HepG2 (cell line): ENCODE results near the gene GLB1L. TPM values are rescaled to one million over a fixed set of nuclear protein-coding genes. Genes with fewer than 3 reads are reported as not detected.

ENCODE experiments used
- ATAC-seq: fragments of 200-7000 bp; cut with Tn5 transposase; 3 replicates; pipeline ENCODE4 v1.9.1; 2020; ENCODE audit warnings: mild to moderate bottlenecking, moderate library complexity
- BruUV-seq: library from RNA; stranded (reverse); fragments of 400-500 nt; replicated peaks from 2 replicates; lab custom pipeline; 2021; lab: Mats Ljungman, UMichigan
- CTCF ChIA-PET: fragments of 300-600 bp; formaldehyde crosslinking; extraction: SDS; loops from one replicate; lab custom pipeline; 2021; ENCODE audit warnings: low total read pairs, inconsistent platforms, low intra/inter-chr PET ratio; lab: Yijun Ruan, JAX
- POLR2A ChIA-PET: fragments of 350-600 bp; sonication (Branson Sonifier 250); formaldehyde crosslinking; loops from one replicate; lab custom pipeline; 2020; ENCODE audit warnings: antibody characterized with exemption, inconsistent platforms; lab: Yijun Ruan, JAX
- DNase-seq: peaks from one replicate; pipeline ENCODE4 v3.0.0-alpha.2; 2015; ENCODE audit warnings: low spot score
- FAIRE-seq: peaks from 3 replicates; lab custom pipeline; 2011; peaks lifted over from hg19 to GRCh38; lab: Jason Lieb, UNC
- H2AFZ ChIP-seq: one replicate; pipeline ENCODE4 v1.6.1; 2011; ENCODE audit warnings: low read length, inconsistent platforms
- H3K27ac ChIP-seq: fragments of 300-600 bp; 3 replicates; pipeline ENCODE4 v1.8.0; 2011; ENCODE audit warnings: mixed run types, mild to moderate bottlenecking, mixed read lengths, low read length, inconsistent platforms; ENCODE audit not compliant: insufficient read depth; ENCODE audit errors: extremely low read length
- H3K27me3 ChIP-seq, 2 experiments: fragments of 200-600 bp in 1 of 2; 2 replicates in 1 of 2; 3 replicates in 1 of 2; pipeline versions ENCODE4 v1.6.0 to v1.8.0; 2011; ENCODE audit warnings: low read length in 2 of 2, mild to moderate bottlenecking in 2 of 2, moderate library complexity in 2 of 2, inconsistent platforms in 1 of 2; ENCODE audit not compliant: insufficient read depth in 2 of 2, control insufficient read depth in 1 of 2
- H3K36me3 ChIP-seq, 2 experiments: fragments of 200-600 bp in 1 of 2; replicated peaks in 1 of 2; 2 replicates in 1 of 2; 3 replicates in 1 of 2; pipeline versions ENCODE4 v1.5.1 to v1.8.0; 2011; ENCODE audit warnings: low read length in 2 of 2, inconsistent platforms in 1 of 2; ENCODE audit not compliant: insufficient read depth in 2 of 2, control insufficient read depth in 1 of 2
- H3K4me1 ChIP-seq: 2 replicates; pipeline ENCODE4 v1.5.1; 2012; ENCODE audit warnings: low read length, inconsistent platforms; ENCODE audit not compliant: insufficient read depth
- H3K4me2 ChIP-seq: 2 replicates; pipeline ENCODE4 v1.6.0; 2011; ENCODE audit warnings: low read depth, low read length, inconsistent platforms
- H3K4me3 ChIP-seq, 3 experiments: fragments of 200-600 bp in 1 of 3; sonication (generic), shearing (Covaris generic) in 1 of 3; replicated peaks in 1 of 3; 2 replicates each; pipeline ENCODE4 v1.5.1; 2011 to 2016; ENCODE audit warnings: low read length in 3 of 3, inconsistent platforms in 2 of 3, low read depth in 2 of 3, mild to moderate bottlenecking in 2 of 3, control low read depth in 1 of 3, mixed read lengths in 1 of 3; ENCODE audit not compliant: insufficient read depth in 1 of 3
- H3K79me2 ChIP-seq: one replicate; pipeline ENCODE4 v1.6.1; 2011; ENCODE audit warnings: low read length, inconsistent platforms; ENCODE audit not compliant: insufficient read depth
- H3K9ac ChIP-seq: 2 replicates; pipeline ENCODE4 v1.6.0; 2011; ENCODE audit warnings: mild to moderate bottlenecking, low read depth, low read length, inconsistent platforms; ENCODE audit not compliant: insufficient read depth
- H3K9me3 ChIP-seq: 2 replicates; pipeline ENCODE4 v1.5.1; 2012; ENCODE audit warnings: mild to moderate bottlenecking, low read length
- H4K20me1 ChIP-seq: 2 replicates; pipeline ENCODE4 v1.6.0; 2011; ENCODE audit warnings: inconsistent platforms, mild to moderate bottlenecking, low read length, moderate library complexity; ENCODE audit not compliant: insufficient read depth
- BRD4 ChIP-seq: sonication (generic); formaldehyde crosslinking; IDR thresholded peaks from 2 replicates; pipeline ENCODE4 v1.4.0; 2020; ENCODE audit warnings: missing genetic modification reagents
- GZF1 ChIP-seq: sonication (generic); formaldehyde crosslinking; IDR thresholded peaks from 2 replicates; pipeline ENCODE4 v1.5.1; 2020; ENCODE audit warnings: mild to moderate bottlenecking, missing genetic modification reagents
- LCORL ChIP-seq, 2 experiments: fragments of 450-650 bp in 1 of 2; sonication (generic) in 1 of 2; formaldehyde crosslinking in 1 of 2; IDR thresholded peaks; 2 replicates each; pipeline versions ENCODE4 v1.5.0 to v1.6.1; 2017 to 2020; ENCODE audit warnings: antibody characterized with exemption in 1 of 2, missing genetic modification reagents in 1 of 2
- MNT ChIP-seq: fragments of 450-650 bp; IDR thresholded peaks from 2 replicates; pipeline ENCODE4 v1.6.1; 2016
- MXD1 ChIP-seq: sonication (generic); formaldehyde crosslinking; IDR thresholded peaks from 2 replicates; pipeline ENCODE4 v1.4.0; 2020; ENCODE audit warnings: mild to moderate bottlenecking, missing genetic modification reagents
- RARA ChIP-seq: IDR thresholded peaks from 2 replicates; pipeline ENCODE4 v1.6.1; 2016; ENCODE audit warnings: missing genetic modification reagents, missing compliant biosample characterization
- SNRNP70 ChIP-seq: fragments of 200-400 bp; formaldehyde crosslinking; IDR thresholded peaks from 2 replicates; pipeline ENCODE4 v1.6.1; 2017; ENCODE audit warnings: mild to moderate bottlenecking, low read depth, low read length, moderate library complexity
- TFAP4 ChIP-seq: sonication (generic); IDR thresholded peaks from 2 replicates; pipeline ENCODE4 v1.6.1; 2016; ENCODE audit warnings: low read depth, borderline replicate concordance
- ZBTB26 ChIP-seq: IDR thresholded peaks from 2 replicates; pipeline ENCODE4 v1.6.1; 2016; ENCODE audit warnings: missing compliant biosample characterization, missing genetic modification reagents, borderline replicate concordance
- ZFYVE20 ChIP-seq: sonication (generic); formaldehyde crosslinking; IDR thresholded peaks from 2 replicates; pipeline ENCODE4 v1.8.0; 2023; ENCODE audit warnings: low read depth, mild to moderate bottlenecking, moderate library complexity, missing genetic modification reagents, borderline replicate concordance
- ZNF143 ChIP-seq: sonication (generic); formaldehyde crosslinking; IDR thresholded peaks from 2 replicates; pipeline ENCODE4 v1.4.0; 2020; ENCODE audit warnings: missing genetic modification reagents
- ZNF431 ChIP-seq: sonication (generic); formaldehyde crosslinking; IDR thresholded peaks from 2 replicates; pipeline ENCODE4 v1.9.0; 2022; ENCODE audit warnings: missing genetic modification reagents, low read depth, mild to moderate bottlenecking, borderline replicate concordance
- ZNF468 ChIP-seq: sonication (generic); formaldehyde crosslinking; IDR thresholded peaks from 2 replicates; pipeline ENCODE4 v1.8.0; 2022; ENCODE audit warnings: mild to moderate bottlenecking, moderate library complexity, missing genetic modification reagents
- ZNF674 ChIP-seq: sonication (generic); formaldehyde crosslinking; IDR thresholded peaks from 2 replicates; pipeline ENCODE4 v1.5.0; 2020; ENCODE audit warnings: low read depth, mild to moderate bottlenecking, missing genetic modification reagents
- WGBS: methylation state at CpG from one replicate; pipeline ENCODE4 v1.1.6; 2017; ENCODE audit warnings: low lambda C conversion rate; 5-methylcytosine and 5-hydroxymethylcytosine counted together
- in situ Hi-C: cut with HindIII; loops from 2 replicates; pipeline ENCODE4 v1.10.0; 2017; ENCODE audit warnings: low pct_unique_long_range_greater_than_20kb; ENCODE audit not compliant: extremely low pct_ligation_motif_present
- intact Hi-C: fragments of 100-400 bp; cut with micrococcal nuclease; formaldehyde crosslinking; loops from one replicate; pipeline ENCODE4 v1.10.0; 2022; ENCODE audit not compliant: unreplicated experiment
- polyA plus RNA-seq, 8 experiments: library from polyadenylated mRNA; depleted of rRNA in 3 of 8; stranded (reverse) in 7 of 8; unstranded in 1 of 8; fragments of >200 nt; fragmentation: Illumina TruSeq in 4 of 8; extraction: Trizol in 4 of 8; gene quantifications; 2 replicates each; pipeline versions ENCODE4 v1.2.1 to v1.2.3, GENCODE V29; 2011 to 2016; ENCODE audit warnings: low read depth in 4 of 8, missing spikeins in 1 of 8, mixed read lengths in 1 of 8; ENCODE audit not compliant: insufficient read depth in 1 of 8
- total RNA-seq, 5 experiments: library from RNA; depleted of rRNA; stranded (reverse); fragments of >200 nt; fragmentation: Illumina TruSeq; extraction: Trizol; gene quantifications; 2 replicates each; pipeline ENCODE4 v1.2.3, GENCODE V29; 2016; ENCODE audit warnings: low read depth in 1 of 5

Gene GLB1L
- total and polyA plus RNA-seq, 2 of the 13 experiments (the other 11 are each of a cell fraction or from before 2014, with no cell fraction given), result 6.8 to 7.3 TPM

DNA sequence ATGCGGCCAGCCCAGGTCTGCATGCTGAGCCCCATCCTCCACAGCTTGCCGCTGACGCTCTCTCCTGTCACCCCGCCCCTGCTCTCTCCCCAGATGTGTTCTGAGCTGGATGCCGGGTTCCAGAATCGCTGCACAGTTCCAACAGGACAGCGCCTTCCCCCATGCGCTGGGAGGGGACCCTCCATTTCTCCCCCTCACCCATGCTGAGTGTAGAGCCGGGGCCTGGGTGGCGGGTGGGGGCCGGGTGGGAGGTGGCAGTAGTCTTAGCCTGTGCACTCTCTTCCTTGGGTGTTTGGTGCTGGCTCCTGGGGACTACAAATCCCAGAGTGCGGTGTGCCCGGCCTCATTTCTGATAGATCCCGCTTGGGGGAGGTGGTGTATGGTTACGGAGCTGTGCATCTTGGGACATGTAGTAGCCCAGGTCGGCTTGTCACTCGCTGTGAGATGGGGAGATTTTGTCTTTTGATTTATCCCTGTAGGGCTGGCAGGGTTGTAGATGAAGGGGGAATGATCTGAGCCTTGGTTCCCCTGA, 40.7 kb upstream of the GLB1L start:
- Histone ChIP-seq H3K27ac (no peak overlapping the region), H4K20me1 (no peaks in the 10 kb centered on the region), H3K9ac (no peak overlapping the region), H3K4me3 (no peak overlapping the region), H2AFZ (no peak overlapping the region), H3K4me2 (no peak overlapping the region), H3K9me3 (no peaks in the 10 kb centered on the region), H3K4me1 (peaks cover 11% of the 10 kb centered on the region; the same call in 1 of the 2 replicates), H3K27me3 (peaks cover 0 to 9% of the 10 kb centered on the region in 2 experiments; a peak in 3 of 5 replicates), H3K36me3 (peaks cover 4 to 10% of the 10 kb centered on the region in 2 experiments; a peak in 4 of 5 replicates), H3K79me2 (no peaks in the 10 kb centered on the region)
- no peak for FAIRE-seq
- ChIA-PET POLR2A (interaction anchor here (0.9 to 3.0 kb wide), 9 partner anchors 7 to 197 kb away, joined by 3 to 14 read pairs (median 5); partner anchors contain the start of genes CNPPD1, DNAJB2, GLB1L and STK16), CTCF (no interaction called here)
- BruUV-seq, result no TSS peak
- in situ Hi-C loops (no loop called here), intact Hi-C loops (no loop called here)
- DNase-seq, result no peak
- TF ChIP-seq ZNF143 (peak; percentile 61), BRD4 (no peak)
- 0 out of 3 replicates have a peak, but pooled peaks have one; percentile 3 for ATAC-seq
- 92% methylated on average over 17 of the region's 17 CpGs for WGBS

DNA sequence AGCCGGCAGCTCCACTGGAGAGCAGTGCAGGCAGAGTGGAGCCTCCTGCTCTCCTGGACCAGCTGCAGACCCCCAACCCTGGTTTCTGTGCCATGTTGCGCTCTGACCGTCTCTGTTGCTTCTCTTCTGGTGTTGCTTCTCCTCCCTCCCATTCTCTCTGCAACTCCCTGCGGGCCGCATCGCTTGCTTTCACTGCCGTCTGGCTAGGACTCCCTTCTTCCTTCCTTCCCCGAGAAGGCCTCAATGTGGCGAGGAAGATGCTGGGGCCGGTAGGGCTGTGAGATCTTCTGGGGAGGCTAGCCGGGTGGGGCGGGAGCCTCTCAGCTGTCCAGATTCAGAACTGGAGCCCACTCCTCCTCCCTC, 40.1 kb upstream of the GLB1L start:
- in situ Hi-C loops (no loop called here), intact Hi-C loops (no loop called here)
- Histone ChIP-seq H4K20me1 (no peaks in the 10 kb centered on the region), H3K9ac (no peak overlapping the region), H3K27ac (no peak overlapping the region), H2AFZ (no peak overlapping the region), H3K9me3 (no peaks in the 10 kb centered on the region), H3K4me1 (peaks cover 11% of the 10 kb centered on the region; the same call in 1 of the 2 replicates), H3K36me3 (peaks cover 4 to 10% of the 10 kb centered on the region in 2 experiments; a peak in 4 of 5 replicates), H3K4me2 (no peak overlapping the region), H3K79me2 (no peaks in the 10 kb centered on the region), H3K4me3 (no peak overlapping the region), H3K27me3 (peaks cover 0 to 3% of the 10 kb centered on the region in 2 experiments; a peak in 3 of 5 replicates)
- POLR2A ChIA-PET, result no interaction called here
- BruUV-seq, result no TSS peak
- CTCF ChIA-PET, result no interaction called here
- ATAC-seq (no peak), DNase-seq (no peak), FAIRE-seq (no peak)
- WGBS, result 98% methylated on average over 12 of the region's 12 CpGs
- TF ChIP-seq LCORL (IDR thresholded peaks at IDR 0.05) (no peak), LCORL (CRISPR knock-in tag; IDR thresholded peaks at IDR 0.05) (no peak), ZNF431 (CRISPR knock-in tag) (no peak), RARA (CRISPR knock-in tag) (no peak), SNRNP70 (no peak), ZFYVE20 (CRISPR knock-in tag) (no peak), ZNF674 (CRISPR knock-in tag) (no peak), MNT (no peak), ZNF468 (CRISPR knock-in tag) (no peak), ZBTB26 (CRISPR knock-in tag) (no peak), MXD1 (CRISPR knock-in tag) (no peak), TFAP4 (no peak), GZF1 (CRISPR knock-in tag) (no peak)
